Caco-2 (cell line): ENCODE results near the gene SDS. TPM values are rescaled to one million over a fixed set of nuclear protein-coding genes. Genes with fewer than 3 reads are reported as not detected.

ENCODE experiments used
- BruUV-seq: library from RNA; stranded (reverse); fragments of 400-500 nt; replicated peaks from 2 replicates; lab custom pipeline; 2021; lab: Mats Ljungman, UMichigan
- CTCF ChIA-PET: fragments of 300-600 bp; sonication (Branson Sonifier 250); formaldehyde crosslinking; loops from one replicate; lab custom pipeline; 2022; ENCODE audit warnings: antibody characterized with exemption; lab: Charles Lee
- POLR2A ChIA-PET: fragments of 300-600 bp; sonication (Branson Sonifier 250); formaldehyde crosslinking; loops from one replicate; lab custom pipeline; 2022; ENCODE audit warnings: antibody characterized with exemption; lab: Charles Lee
- DNase-seq, 2 experiments: peaks; one replicate each; pipeline versions ENCODE4 v3.0.0 to v3.0.0-alpha.2; 2020 to 2022
- H3K27me3 ChIP-seq: replicated peaks from 2 replicates; pipeline ENCODE4 v1.6.0; 2011; ENCODE audit warnings: low read length; ENCODE audit not compliant: control insufficient read depth, insufficient read depth
- H3K36me3 ChIP-seq: 2 replicates; pipeline ENCODE4 v1.5.1; 2011; ENCODE audit warnings: low read length; ENCODE audit not compliant: control insufficient read depth, insufficient read depth
- H3K4me1 ChIP-seq: fragments of 250-450 bp; sonication (Bioruptor Pico); 2 replicates; pipeline ENCODE4 v1.5.1; 2020; ENCODE audit warnings: mild to moderate bottlenecking
- H3K4me3 ChIP-seq: 2 replicates; pipeline ENCODE4 v1.5.1; 2011; ENCODE audit warnings: low read depth, mild to moderate bottlenecking, control low read depth, low read length
- H3K9me3 ChIP-seq: fragments of 250-450 bp; sonication (Bioruptor Pico); 2 replicates; pipeline ENCODE4 v1.5.1; 2020; ENCODE audit warnings: mild to moderate bottlenecking, moderate library complexity
- H3K27ac Mint-ChIP-seq: one replicate; pipeline ENCODE4 v1.8.0; 2022; ENCODE audit warnings: mixed read lengths; ENCODE audit not compliant: unreplicated experiment
- H3K27me3 Mint-ChIP-seq: one replicate; pipeline ENCODE4 v1.8.0; 2022; ENCODE audit warnings: mixed read lengths; ENCODE audit not compliant: insufficient read depth, unreplicated experiment
- H3K36me3 Mint-ChIP-seq: one replicate; pipeline ENCODE4 v1.8.0; 2022; ENCODE audit warnings: mild to moderate bottlenecking, mixed read lengths; ENCODE audit not compliant: insufficient read depth, unreplicated experiment
- H3K4me1 Mint-ChIP-seq: one replicate; pipeline ENCODE4 v1.8.0; 2022; ENCODE audit warnings: low read depth, mixed read lengths; ENCODE audit not compliant: unreplicated experiment
- H3K4me3 Mint-ChIP-seq: one replicate; pipeline ENCODE4 v1.8.0; 2022; ENCODE audit warnings: mild to moderate bottlenecking, moderate library complexity, mixed read lengths; ENCODE audit not compliant: unreplicated experiment
- H3K9me3 Mint-ChIP-seq: one replicate; pipeline ENCODE4 v1.8.0; 2022; ENCODE audit warnings: mixed read lengths; ENCODE audit not compliant: unreplicated experiment
- CTCF ChIP-seq, 2 experiments: fragments of 200-600 bp in 1 of 2; IDR thresholded peaks; 1 replicate in 1 of 2; 2 replicates in 1 of 2; pipeline versions ENCODE4 v1.5.1 to v1.8.0; 2011 to 2022; ENCODE audit warnings: antibody characterized with exemption in 1 of 2, control low read depth in 1 of 2, inconsistent platforms in 1 of 2, low read depth in 1 of 2, low read length in 1 of 2, mild to moderate bottlenecking in 1 of 2, moderate library complexity in 1 of 2; ENCODE audit not compliant: insufficient read depth in 1 of 2, severe bottlenecking in 1 of 2, unreplicated experiment in 1 of 2
- intact Hi-C: fragments of 100-400 bp; cut with micrococcal nuclease; formaldehyde crosslinking; loops from one replicate; pipeline ENCODE4 v1.10.0; 2022; ENCODE audit not compliant: unreplicated experiment
- total RNA-seq: library from RNA; stranded (reverse); gene quantifications from 2 replicates; pipeline ENCODE4 v1.2.3, GENCODE V29; 2022

SDS gene
- total RNA-seq, 1 experiment from 2014 or later, result not detected

DNA sequence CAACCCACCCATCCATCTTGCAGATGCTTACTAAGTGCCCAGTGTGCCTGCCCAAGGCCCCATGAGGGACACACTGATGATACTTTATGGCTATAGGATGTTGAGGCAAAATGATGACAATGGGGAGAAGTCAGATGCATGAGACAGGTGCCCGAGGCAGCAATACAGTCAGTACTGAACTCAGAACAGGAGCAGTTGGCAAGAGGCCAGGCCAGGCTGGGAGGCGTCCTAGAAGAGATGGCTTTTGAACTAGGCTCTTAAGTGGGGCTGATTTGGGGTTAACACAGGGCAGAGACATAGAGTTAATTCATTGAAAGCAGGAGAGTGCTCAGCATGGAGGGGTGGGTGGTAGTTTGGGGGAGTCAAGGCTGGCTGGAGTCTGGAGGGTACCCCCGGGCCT, 29.7 kb downstream of the SDS start:
- Histone ChIP-seq H3K27me3 (no peaks in the 10 kb centered on the region), H3K9me3 (no peaks in the 10 kb centered on the region), H3K36me3 (peaks cover 2% of the 10 kb centered on the region), H3K4me3 (no peak overlapping the region), H3K4me1 (no peaks in the 10 kb centered on the region)
- Mint-ChIP-seq H3K4me1 (no peaks in the 10 kb centered on the region), H3K36me3 (peaks cover 20% of the 10 kb centered on the region), H3K27ac (no peak overlapping the region), H3K9me3 (no peaks in the 10 kb centered on the region), H3K27me3 (no peaks in the 10 kb centered on the region), H3K4me3 (no peak overlapping the region)
- ChIA-PET CTCF (no interaction called here), POLR2A (no interaction called here)
- BruUV-seq, result no TSS peak
- intact Hi-C loops, result no loop called here
- no peak for DNase-seq
- TF ChIP-seq CTCF (IDR thresholded peaks at IDR 0.05; ENCODE audit: insufficient read depth in 1 of 2, low read depth in 1 of 2, low read length in 1 of 2, severe bottlenecking in 1 of 2, unreplicated experiment in 1 of 2), result no peak

DNA sequence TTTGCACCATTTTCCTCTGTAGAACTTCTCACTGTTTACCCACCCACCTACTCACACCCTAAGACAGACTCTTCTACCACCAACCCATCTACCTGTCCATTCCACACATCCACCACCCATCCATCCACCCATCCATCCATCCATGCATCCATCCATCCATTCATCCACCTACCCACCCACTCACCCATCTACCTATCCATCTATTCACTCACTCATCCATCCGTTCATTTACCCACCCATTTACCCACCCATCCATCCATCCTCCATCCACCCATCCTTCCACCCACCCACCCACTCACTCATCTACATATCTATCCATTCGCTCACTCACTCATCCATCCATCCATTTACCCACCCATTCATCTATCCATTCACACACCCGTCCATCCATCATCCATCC, 30.2 kb downstream of the SDS start:
- no peak overlapping the region for H3K4me3 Mint-ChIP-seq
- intact Hi-C loops, result no loop called here
- ChIA-PET CTCF (no interaction called here), POLR2A (no interaction called here)
- no peak overlapping the region for H3K4me3 ChIP-seq
- DNase-seq, result no peak
- H3K27me3 ChIP-seq, result no peaks in the 10 kb centered on the region
- TF ChIP-seq CTCF (IDR thresholded peaks at IDR 0.05; ENCODE audit: insufficient read depth in 1 of 2, low read depth in 1 of 2, low read length in 1 of 2, severe bottlenecking in 1 of 2, unreplicated experiment in 1 of 2), result no peak
- H3K36me3 Mint-ChIP-seq, result peaks cover 20% of the 10 kb centered on the region
- no peaks in the 10 kb centered on the region for H3K9me3 ChIP-seq
- no peaks in the 10 kb centered on the region for H3K4me1 Mint-ChIP-seq
- H3K9me3 Mint-ChIP-seq, result no peaks in the 10 kb centered on the region
- H3K36me3 ChIP-seq, result peaks cover 2% of the 10 kb centered on the region
- no peak overlapping the region for H3K27ac Mint-ChIP-seq
- no peaks in the 10 kb centered on the region for H3K27me3 Mint-ChIP-seq
- BruUV-seq, result no TSS peak
- no peaks in the 10 kb centered on the region for H3K4me1 ChIP-seq

DNA sequence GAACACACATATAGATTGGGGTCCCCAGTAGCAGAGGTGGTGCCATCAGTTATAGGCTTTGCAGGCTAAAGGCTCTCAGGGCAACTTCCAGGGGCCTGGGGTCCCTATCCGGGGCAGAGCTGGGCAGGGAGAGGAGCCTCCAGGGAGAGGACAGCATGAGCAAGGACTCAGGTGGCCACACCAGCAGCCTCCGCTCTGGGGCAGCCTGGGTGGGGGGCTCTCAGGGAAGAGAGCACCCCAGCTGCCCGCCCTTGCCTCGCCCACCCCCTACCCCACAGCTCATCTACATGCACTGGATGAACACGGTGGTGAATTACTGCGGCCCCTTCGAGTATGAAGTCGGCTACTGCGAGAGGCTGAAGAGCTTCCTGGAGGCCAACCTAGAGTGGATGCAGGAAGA, 31.3 kb downstream of the SDS start:
- CTCF ChIA-PET, result no interaction called here
- Histone ChIP-seq H3K4me1 (no peaks in the 10 kb centered on the region), H3K36me3 (peaks cover 2% of the 10 kb centered on the region), H3K27me3 (no peaks in the 10 kb centered on the region), H3K9me3 (no peaks in the 10 kb centered on the region), H3K4me3 (no peak overlapping the region)
- TF ChIP-seq CTCF (IDR thresholded peaks at IDR 0.05; ENCODE audit: insufficient read depth in 1 of 2, low read depth in 1 of 2, low read length in 1 of 2, severe bottlenecking in 1 of 2, unreplicated experiment in 1 of 2), result no peak
- BruUV-seq, result no TSS peak
- Mint-ChIP-seq H3K27ac (no peak overlapping the region), H3K4me1 (no peaks in the 10 kb centered on the region), H3K36me3 (peaks cover 20% of the 10 kb centered on the region), H3K4me3 (no peak overlapping the region), H3K9me3 (no peaks in the 10 kb centered on the region), H3K27me3 (no peaks in the 10 kb centered on the region)
- intact Hi-C loops, result no loop called here
- DNase-seq, result no peak
- POLR2A ChIA-PET, result no interaction called here
